ENCODE data around the gene TRIM41.
"Not testable (repeated sequence)": the region's sequence is repeated elsewhere in the genome, so short reads cannot be mapped to it uniquely, and the experiment has no call there.

The TRIM41 gene

DNA sequence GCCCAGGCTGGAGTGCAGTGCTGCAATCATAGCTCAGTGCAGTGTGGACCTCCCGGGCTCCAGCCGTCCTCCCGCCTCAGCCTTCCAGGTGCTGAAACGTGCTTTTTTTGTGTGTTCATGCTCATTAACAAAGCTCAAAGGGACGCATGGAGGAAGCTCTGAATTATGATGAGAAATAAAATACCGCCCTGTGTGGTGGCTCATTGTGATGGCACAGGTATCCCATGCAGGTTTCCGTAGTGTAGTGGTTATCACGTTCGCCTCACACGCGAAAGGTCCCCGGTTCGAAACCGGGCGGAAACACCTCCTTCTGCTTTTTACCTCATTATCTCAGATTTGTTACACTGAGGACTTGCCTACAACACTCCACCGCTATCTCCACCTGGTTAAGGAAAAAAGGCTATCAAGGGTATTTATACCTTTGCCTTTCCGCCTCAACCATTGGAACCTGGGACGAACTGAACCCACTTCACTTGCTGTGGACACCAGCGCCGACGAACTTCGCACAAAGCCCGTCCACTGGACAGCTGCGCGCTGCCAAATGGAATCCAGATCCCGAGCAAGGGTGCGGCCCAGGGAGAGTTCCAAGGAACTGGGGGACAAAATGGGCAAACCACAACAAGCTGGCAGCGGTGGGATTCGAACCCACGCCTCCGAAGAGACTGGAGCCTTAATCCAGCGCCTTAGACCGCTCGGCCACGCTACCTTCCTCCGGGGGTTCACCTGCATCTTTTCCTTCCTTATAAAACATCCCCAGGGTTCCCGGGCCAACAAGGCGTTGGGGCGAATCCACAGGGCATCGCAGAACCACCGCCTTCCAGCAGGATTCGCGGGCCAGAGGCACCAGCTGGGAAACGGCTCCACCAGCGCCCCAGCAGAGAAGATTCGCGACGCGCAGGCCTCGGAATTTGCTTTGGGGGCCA is 49.4 kb upstream of the TRIM41 start:
- peak; percentile 63 for ATAC-seq
- no peak for TF ChIP-seq ZNF565 (CRISPR knock-in tag; conservative IDR thresholded peaks at IDR 0.05; ENCODE audit: low read depth)
- 0 out of 2 replicates have a peak, but pooled peaks have one; percentile 11 for TF ChIP-seq ISL1 (CRISPR knock-in tag; IDR thresholded peaks at IDR 0.05)
- TF ChIP-seq, protein P1, sequence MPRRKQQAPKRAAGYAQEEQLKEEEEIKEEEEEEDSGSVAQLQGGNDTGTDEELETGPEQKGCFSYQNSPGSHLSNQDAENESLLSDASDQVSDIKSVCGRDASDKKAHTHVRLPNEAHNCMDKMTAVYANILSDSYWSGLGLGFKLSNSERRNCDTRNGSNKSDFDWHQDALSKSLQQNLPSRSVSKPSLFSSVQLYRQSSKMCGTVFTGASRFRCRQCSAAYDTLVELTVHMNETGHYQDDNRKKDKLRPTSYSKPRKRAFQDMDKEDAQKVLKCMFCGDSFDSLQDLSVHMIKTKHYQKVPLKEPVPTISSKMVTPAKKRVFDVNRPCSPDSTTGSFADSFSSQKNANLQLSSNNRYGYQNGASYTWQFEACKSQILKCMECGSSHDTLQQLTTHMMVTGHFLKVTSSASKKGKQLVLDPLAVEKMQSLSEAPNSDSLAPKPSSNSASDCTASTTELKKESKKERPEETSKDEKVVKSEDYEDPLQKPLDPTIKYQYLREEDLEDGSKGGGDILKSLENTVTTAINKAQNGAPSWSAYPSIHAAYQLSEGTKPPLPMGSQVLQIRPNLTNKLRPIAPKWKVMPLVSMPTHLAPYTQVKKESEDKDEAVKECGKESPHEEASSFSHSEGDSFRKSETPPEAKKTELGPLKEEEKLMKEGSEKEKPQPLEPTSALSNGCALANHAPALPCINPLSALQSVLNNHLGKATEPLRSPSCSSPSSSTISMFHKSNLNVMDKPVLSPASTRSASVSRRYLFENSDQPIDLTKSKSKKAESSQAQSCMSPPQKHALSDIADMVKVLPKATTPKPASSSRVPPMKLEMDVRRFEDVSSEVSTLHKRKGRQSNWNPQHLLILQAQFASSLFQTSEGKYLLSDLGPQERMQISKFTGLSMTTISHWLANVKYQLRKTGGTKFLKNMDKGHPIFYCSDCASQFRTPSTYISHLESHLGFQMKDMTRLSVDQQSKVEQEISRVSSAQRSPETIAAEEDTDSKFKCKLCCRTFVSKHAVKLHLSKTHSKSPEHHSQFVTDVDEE (CRISPR knock-in tag; IDR thresholded peaks at IDR 0.05), result peak; percentile 21; the same call in 1 of the 2 replicates

DNA sequence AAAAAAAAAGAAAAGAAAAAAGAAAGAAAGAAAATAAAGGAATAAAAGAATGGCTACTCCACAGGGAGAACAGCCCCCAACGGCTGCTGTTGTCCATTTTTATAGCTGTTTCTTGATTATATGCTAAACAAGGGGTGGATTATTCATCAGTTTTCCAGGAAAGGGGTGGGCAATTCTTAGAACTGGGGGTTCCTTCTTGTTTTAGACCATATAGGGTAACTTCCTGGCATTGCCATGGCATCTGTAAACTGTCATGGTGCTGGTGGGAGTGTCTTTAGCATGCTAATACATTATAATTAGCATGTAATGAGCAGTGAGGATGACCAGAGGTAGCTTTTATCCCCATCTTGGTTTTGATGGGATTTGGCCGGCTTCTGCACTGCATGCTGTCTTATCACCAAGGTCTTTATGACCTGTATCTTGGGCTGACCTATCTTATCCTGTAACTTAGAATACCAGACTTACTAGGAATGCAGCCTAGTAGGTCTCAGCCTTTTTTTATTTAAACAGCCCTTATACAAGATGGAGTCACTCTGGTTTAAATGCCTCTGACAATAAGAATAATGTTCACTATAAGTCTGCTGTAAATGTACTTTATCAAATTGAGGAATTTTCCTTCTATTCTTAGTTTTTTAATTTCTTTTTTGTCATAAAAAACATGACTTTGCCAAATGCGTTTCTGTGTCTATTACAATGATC is 46.7 kb upstream of the TRIM41 start:
- ATAC-seq, result no peak
- no peak for TF ChIP-seq RARB (CRISPR knock-in tag; IDR thresholded peaks at IDR 0.05)
- TF ChIP-seq OSR1 (CRISPR knock-in tag; IDR thresholded peaks at IDR 0.05), result no peak
- no peak for TF ChIP-seq ZFP3 (CRISPR knock-in tag; IDR thresholded peaks at IDR 0.05)
- TF ChIP-seq ZNF565 (CRISPR knock-in tag; conservative IDR thresholded peaks at IDR 0.05; ENCODE audit: low read depth), result no peak
- TF ChIP-seq ISL1 (CRISPR knock-in tag; IDR thresholded peaks at IDR 0.05), result no peak
- no peak for TF ChIP-seq TOX (CRISPR knock-in tag; IDR thresholded peaks at IDR 0.05; ENCODE audit: borderline replicate concordance)
- TF ChIP-seq ESRRG (CRISPR knock-in tag; IDR thresholded peaks at IDR 0.05), result no peak
- TF ChIP-seq, protein P2, sequence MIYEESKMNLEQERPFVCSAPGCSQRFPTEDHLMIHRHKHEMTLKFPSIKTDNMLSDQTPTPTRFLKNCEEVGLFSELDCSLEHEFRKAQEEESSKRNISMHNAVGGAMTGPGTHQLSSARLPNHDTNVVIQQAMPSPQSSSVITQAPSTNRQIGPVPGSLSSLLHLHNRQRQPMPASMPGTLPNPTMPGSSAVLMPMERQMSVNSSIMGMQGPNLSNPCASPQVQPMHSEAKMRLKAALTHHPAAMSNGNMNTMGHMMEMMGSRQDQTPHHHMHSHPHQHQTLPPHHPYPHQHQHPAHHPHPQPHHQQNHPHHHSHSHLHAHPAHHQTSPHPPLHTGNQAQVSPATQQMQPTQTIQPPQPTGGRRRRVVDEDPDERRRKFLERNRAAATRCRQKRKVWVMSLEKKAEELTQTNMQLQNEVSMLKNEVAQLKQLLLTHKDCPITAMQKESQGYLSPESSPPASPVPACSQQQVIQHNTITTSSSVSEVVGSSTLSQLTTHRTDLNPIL (CRISPR knock-in tag; IDR thresholded peaks at IDR 0.05; ENCODE audit: low read depth), result no peak

DNA sequence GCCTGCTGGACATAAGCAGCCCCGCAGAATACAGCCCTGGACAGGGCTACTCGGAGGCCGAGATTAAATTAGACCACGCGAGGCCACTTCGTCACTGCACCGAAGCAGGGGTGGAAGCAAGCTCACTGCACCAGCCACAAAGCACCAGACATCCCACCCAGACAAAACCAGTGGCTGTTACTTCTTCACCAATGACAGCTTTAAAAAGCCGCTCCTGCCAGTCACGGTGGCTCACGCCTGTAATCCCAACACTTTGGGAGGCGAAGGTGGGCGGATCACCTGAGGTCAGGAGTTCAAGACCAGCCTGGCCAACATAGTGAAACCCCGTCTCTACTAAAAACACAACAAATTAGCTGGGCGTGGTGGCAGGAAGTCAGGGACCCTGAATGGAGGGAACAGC is 45.5 kb upstream of the TRIM41 start:
- ATAC-seq, result not testable (repeated sequence)

DNA sequence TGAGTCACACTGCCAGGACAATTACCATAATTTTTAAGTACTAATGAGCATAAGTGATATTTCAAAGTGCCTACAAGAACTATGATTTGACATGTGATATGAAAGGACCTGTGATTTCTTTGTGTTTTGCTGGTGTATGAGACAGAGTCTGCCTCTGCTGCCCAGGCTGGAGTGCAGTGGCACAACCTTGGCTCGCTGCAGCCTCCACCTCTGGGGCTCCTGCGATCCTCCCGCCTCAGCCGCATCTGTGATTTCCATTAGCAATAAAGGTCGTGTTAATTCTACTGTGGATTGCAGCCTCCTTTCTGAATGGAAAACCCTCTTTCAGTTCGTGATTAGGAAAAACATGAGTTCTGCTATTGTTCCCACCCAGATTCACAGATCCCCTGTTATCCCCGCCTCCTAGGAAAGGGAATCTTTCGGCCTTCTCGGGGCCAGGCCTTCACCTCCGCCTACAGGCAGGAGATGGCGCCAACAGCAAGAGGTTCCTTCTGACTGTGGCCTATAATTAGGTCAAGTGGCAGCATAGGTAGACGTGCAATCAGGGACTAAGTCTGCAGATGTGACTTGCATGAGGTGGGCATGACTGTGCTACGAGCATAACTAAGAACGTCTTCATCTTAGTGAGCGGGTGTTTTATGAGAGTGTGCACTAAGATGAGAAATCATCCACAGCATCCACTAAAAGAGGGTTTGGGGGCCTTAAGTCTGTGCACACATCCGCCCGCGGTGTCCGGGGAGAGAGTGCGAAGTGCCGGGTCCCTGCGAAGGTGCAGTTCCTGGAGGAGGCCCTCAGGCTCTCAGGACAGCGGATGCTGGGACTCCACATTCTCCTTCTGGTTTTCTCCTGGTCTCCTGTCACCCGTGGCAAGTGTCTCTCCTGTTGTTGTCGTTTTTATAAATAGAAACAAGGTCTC is 41.2 kb upstream of the TRIM41 start:
- peak; percentile 85 for ATAC-seq

DNA sequence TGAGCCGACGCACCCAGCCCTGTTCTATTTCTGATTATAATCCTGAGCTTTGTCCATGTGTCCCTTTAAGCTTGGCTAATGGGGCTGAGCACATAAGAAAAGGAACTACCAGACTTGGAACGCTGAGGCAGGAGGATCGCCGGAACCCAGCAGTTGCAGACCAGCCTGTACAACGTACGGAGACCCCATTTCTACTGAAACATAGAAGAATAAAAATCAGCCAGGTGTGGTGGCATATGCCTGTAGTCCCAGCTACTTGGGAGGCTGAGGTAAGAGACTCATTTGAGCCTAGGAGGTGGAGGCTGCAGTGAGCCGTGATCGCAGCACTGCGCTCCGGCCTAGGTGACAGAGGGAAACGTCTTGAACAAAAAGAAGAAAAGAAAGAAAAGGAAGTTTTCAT is 40.4 kb upstream of the TRIM41 start:
- no peak for ATAC-seq
- TF ChIP-seq, protein P3, sequence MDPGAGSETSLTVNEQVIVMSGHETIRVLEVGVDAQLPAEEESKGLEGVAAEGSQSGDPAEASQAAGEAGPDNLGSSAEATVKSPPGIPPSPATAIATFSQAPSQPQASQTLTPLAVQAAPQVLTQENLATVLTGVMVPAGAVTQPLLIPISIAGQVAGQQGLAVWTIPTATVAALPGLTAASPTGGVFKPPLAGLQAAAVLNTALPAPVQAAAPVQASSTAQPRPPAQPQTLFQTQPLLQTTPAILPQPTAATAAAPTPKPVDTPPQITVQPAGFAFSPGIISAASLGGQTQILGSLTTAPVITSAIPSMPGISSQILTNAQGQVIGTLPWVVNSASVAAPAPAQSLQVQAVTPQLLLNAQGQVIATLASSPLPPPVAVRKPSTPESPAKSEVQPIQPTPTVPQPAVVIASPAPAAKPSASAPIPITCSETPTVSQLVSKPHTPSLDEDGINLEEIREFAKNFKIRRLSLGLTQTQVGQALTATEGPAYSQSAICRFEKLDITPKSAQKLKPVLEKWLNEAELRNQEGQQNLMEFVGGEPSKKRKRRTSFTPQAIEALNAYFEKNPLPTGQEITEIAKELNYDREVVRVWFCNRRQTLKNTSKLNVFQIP (CRISPR knock-in tag; IDR thresholded peaks at IDR 0.05; ENCODE audit: borderline replicate concordance, low read depth), result no peak
- TF ChIP-seq TCF4 (CRISPR knock-in tag; IDR thresholded peaks at IDR 0.05; ENCODE audit: borderline replicate concordance) (no peak), PPARA (CRISPR knock-in tag; IDR thresholded peaks at IDR 0.05; ENCODE audit: borderline replicate concordance) (no peak), ARNTL (CRISPR knock-in tag; IDR thresholded peaks at IDR 0.05; ENCODE audit: borderline replicate concordance, low read depth) (no peak), SNAI2 (CRISPR knock-in tag; IDR thresholded peaks at IDR 0.05) (no peak), ZNF8 (CRISPR knock-in tag; IDR thresholded peaks at IDR 0.05) (no peak), TOX (CRISPR knock-in tag; IDR thresholded peaks at IDR 0.05; ENCODE audit: borderline replicate concordance) (no peak), ZFP3 (CRISPR knock-in tag; IDR thresholded peaks at IDR 0.05) (no peak), ZNF565 (CRISPR knock-in tag; conservative IDR thresholded peaks at IDR 0.05; ENCODE audit: low read depth) (no peak), BACH2 (CRISPR knock-in tag; IDR thresholded peaks at IDR 0.05; ENCODE audit: borderline replicate concordance) (no peak), ISL1 (CRISPR knock-in tag; IDR thresholded peaks at IDR 0.05) (no peak), ZC3H10 (CRISPR knock-in tag; IDR thresholded peaks at IDR 0.05) (no peak)
- TF ChIP-seq, protein P4, sequence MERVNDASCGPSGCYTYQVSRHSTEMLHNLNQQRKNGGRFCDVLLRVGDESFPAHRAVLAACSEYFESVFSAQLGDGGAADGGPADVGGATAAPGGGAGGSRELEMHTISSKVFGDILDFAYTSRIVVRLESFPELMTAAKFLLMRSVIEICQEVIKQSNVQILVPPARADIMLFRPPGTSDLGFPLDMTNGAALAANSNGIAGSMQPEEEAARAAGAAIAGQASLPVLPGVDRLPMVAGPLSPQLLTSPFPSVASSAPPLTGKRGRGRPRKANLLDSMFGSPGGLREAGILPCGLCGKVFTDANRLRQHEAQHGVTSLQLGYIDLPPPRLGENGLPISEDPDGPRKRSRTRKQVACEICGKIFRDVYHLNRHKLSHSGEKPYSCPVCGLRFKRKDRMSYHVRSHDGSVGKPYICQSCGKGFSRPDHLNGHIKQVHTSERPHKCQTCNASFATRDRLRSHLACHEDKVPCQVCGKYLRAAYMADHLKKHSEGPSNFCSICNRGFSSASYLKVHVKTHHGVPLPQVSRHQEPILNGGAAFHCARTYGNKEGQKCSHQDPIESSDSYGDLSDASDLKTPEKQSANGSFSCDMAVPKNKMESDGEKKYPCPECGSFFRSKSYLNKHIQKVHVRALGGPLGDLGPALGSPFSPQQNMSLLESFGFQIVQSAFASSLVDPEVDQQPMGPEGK (CRISPR knock-in tag; IDR thresholded peaks at IDR 0.05; ENCODE audit: borderline replicate concordance), result no peak

More for the DNA sequence above, 41.2 kb upstream of the TRIM41 start:
- TF ChIP-seq TOX (CRISPR knock-in tag; IDR thresholded peaks at IDR 0.05; ENCODE audit: borderline replicate concordance) (no peak), ARNTL (CRISPR knock-in tag; IDR thresholded peaks at IDR 0.05; ENCODE audit: borderline replicate concordance, low read depth) (no peak), TCF4 (CRISPR knock-in tag; IDR thresholded peaks at IDR 0.05; ENCODE audit: borderline replicate concordance) (no peak), PPARA (CRISPR knock-in tag; IDR thresholded peaks at IDR 0.05; ENCODE audit: borderline replicate concordance) (no peak), CSDC2 (CRISPR knock-in tag; IDR thresholded peaks at IDR 0.05) (no peak)
- TF ChIP-seq, protein P4 (CRISPR knock-in tag; IDR thresholded peaks at IDR 0.05; ENCODE audit: borderline replicate concordance), result no peak

Measured in SK-N-SH treated with all-trans-retinoic acid at 6 μM for 48 hours (cell line).